IPS DF 4.7 (cell line): ENCODE measurements around the gene NHSL2.

Experiments
- DNase-seq: peaks from one replicate; pipeline ENCODE4 v3.0.0-alpha.2; 2013; ENCODE audit warnings: low spot score; ENCODE audit errors: extremely low read depth

NHSL2 gene

GRCh38 chrX:71989768-71990426 is 79.3 kb downstream of the NHSL2 start:
- no peak for DNase-seq

GRCh38 chrX:71990518-71990917 is 79.9 kb downstream of the NHSL2 start:
- no peak for DNase-seq

- no peak for DNase-seq
These were observed 80.5 kb downstream of the NHSL2 start for GRCh38 chrX:71991164-71991563.

GRCh38 chrX:71992711-71993110 is 82.1 kb downstream of the NHSL2 start:
- DNase-seq = no peak

- DNase-seq = no peak
These were observed 82.7 kb downstream of the NHSL2 start for GRCh38 chrX:71993371-71993770.

- no peak for DNase-seq
These were observed 84.0 kb downstream of the NHSL2 start for GRCh38 chrX:71994601-71995000.

GRCh38 chrX:71995122-71995521 is 84.5 kb downstream of the NHSL2 start:
- DNase-seq = no peak

- DNase-seq = no peak
These were observed 85.5 kb downstream of the NHSL2 start for GRCh38 chrX:71996136-71996535.

GRCh38 chrX:71996826-71997225 is 86.2 kb downstream of the NHSL2 start:
- DNase-seq = peak; percentile 33

- no peak for DNase-seq
These were observed 86.7 kb downstream of the NHSL2 start for GRCh38 chrX:71997320-71997719.

- DNase-seq = no peak
These were observed 88.3 kb downstream of the NHSL2 start for GRCh38 chrX:71998836-71999509.

GRCh38 chrX:71999535-71999934 is 88.9 kb downstream of the NHSL2 start:
- no peak for DNase-seq

GRCh38 chrX:72001471-72001870 is 90.8 kb downstream of the NHSL2 start:
- no peak for DNase-seq

- DNase-seq = no peak
These were observed 91.3 kb downstream of the NHSL2 start for GRCh38 chrX:72001906-72002305.

GRCh38 chrX:72002875-72003274 is 92.2 kb downstream of the NHSL2 start:
- DNase-seq = no peak

GRCh38 chrX:72003811-72004750 is 93.4 kb downstream of the NHSL2 start:
- no peak for DNase-seq

- no peak for DNase-seq
These were observed 94.4 kb downstream of the NHSL2 start for GRCh38 chrX:72005046-72005445.

GRCh38 chrX:72006461-72006860 is 95.8 kb downstream of the NHSL2 start:
- no peak for DNase-seq

- DNase-seq = no peak
These were observed 99.1 kb downstream of the NHSL2 start for GRCh38 chrX:72009731-72010130.

- no peak for DNase-seq
These were observed 101.1 kb downstream of the NHSL2 start for GRCh38 chrX:72011734-72012133.

GRCh38 chrX:72015383-72015782 is 104.7 kb downstream of the NHSL2 start:
- no peak for DNase-seq
